ENCODE data around the gene SPTLC2.

- TF ChIP-seq, protein P1, sequence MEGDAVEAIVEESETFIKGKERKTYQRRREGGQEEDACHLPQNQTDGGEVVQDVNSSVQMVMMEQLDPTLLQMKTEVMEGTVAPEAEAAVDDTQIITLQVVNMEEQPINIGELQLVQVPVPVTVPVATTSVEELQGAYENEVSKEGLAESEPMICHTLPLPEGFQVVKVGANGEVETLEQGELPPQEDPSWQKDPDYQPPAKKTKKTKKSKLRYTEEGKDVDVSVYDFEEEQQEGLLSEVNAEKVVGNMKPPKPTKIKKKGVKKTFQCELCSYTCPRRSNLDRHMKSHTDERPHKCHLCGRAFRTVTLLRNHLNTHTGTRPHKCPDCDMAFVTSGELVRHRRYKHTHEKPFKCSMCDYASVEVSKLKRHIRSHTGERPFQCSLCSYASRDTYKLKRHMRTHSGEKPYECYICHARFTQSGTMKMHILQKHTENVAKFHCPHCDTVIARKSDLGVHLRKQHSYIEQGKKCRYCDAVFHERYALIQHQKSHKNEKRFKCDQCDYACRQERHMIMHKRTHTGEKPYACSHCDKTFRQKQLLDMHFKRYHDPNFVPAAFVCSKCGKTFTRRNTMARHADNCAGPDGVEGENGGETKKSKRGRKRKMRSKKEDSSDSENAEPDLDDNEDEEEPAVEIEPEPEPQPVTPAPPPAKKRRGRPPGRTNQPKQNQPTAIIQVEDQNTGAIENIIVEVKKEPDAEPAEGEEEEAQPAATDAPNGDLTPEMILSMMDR (conservative IDR thresholded peaks at IDR 0.05), result no peak
- no peak for TF ChIP-seq EZH2 (IDR thresholded peaks at IDR 0.05; ENCODE audit: low read depth)
These were observed 8.9 kb upstream of the SPTLC2 start for GRCh38 chr14:77625360-77625759.

Measured in PC-9 (cell line).